Lower leg skin (tissue), 4 donors: ENCODE measurements around the gene FMNL2. TPM values are rescaled to one million over a fixed set of nuclear protein-coding genes. Genes with fewer than 3 reads are reported as not detected.

ENCODE experiments used
- DNase-seq, 2 donors: peaks; one replicate each; pipeline ENCODE4 v3.0.0-alpha.2; 2019; ENCODE audit warnings: low spot score in 2 of 2
- H3K4me3 ChIP-seq: fragments of 200-600 bp; sonication (generic); 2 replicates; pipeline ENCODE4 v1.5.1; 2017; ENCODE audit warnings: mild to moderate bottlenecking, low read depth; ENCODE audit not compliant: poor library complexity, severe bottlenecking
- POLR2A ChIP-seq, 2 donors: fragments of 450-650 bp; IDR thresholded peaks; one replicate each; pipeline ENCODE4 v1.6.1; 2016 to 2017; ENCODE audit warnings: antibody characterized with exemption in 2 of 2, mild to moderate bottlenecking in 1 of 2, moderate library complexity in 1 of 2
- WGBS, 2 donors: methylation state at CpG; one replicate each; pipeline ENCODE4 v1.1.5; 2018; 5-methylcytosine and 5-hydroxymethylcytosine counted together
- intact Hi-C: fragments of 100-400 bp; cut with DNase I; formaldehyde crosslinking; loops from one replicate; pipeline ENCODE4 v1.15.0; 2023; ENCODE audit warnings: low total_unique reads
- total RNA-seq, 4 donors: library from RNA; depleted of rRNA; stranded (reverse); fragments of >200 nt; gene quantifications; one replicate each; pipeline ENCODE4 v1.1.0, GENCODE V29; 2016
- TF ChIP-seq, protein P1 (sequence below), 3 donors: fragments of 450-650 bp; IDR thresholded peaks; one replicate each; pipeline ENCODE4 v1.5.1; 2016; ENCODE audit warnings: antibody characterized with exemption in 3 of 3, mild to moderate bottlenecking in 3 of 3, moderate library complexity in 2 of 3

The FMNL2 gene
- total RNA-seq, 4 donors from 2014 or later: 9.6 to 18.3 (median 12.9) TPM

DNA sequence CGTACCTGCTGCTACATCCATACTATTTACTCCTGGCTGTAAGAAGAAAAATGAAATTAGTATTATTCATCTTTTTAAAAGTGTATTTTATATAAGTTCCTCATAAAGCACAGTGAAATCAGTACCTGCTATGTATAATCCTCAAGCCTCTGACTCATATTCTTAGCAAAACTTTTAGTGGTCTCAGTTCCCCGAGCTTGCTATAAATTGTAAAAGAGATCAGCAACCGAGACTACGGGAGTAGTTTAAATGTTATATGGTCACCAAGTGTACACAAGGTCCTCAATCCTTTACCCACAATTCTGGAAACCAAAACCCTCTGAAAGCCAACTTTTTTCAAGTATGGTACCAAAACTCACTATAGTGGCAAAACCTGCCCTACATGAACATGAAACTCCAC, 358.1 kb downstream of the FMNL2 start:
- intact Hi-C loops: no loop called here
- WGBS, 2 donors: 95 to 97% methylated on average over 4 of the region's 4 CpGs
- TF ChIP-seq, protein P1, sequence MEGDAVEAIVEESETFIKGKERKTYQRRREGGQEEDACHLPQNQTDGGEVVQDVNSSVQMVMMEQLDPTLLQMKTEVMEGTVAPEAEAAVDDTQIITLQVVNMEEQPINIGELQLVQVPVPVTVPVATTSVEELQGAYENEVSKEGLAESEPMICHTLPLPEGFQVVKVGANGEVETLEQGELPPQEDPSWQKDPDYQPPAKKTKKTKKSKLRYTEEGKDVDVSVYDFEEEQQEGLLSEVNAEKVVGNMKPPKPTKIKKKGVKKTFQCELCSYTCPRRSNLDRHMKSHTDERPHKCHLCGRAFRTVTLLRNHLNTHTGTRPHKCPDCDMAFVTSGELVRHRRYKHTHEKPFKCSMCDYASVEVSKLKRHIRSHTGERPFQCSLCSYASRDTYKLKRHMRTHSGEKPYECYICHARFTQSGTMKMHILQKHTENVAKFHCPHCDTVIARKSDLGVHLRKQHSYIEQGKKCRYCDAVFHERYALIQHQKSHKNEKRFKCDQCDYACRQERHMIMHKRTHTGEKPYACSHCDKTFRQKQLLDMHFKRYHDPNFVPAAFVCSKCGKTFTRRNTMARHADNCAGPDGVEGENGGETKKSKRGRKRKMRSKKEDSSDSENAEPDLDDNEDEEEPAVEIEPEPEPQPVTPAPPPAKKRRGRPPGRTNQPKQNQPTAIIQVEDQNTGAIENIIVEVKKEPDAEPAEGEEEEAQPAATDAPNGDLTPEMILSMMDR (IDR thresholded peaks at IDR 0.05): no peak
- TF ChIP-seq POLR2A (IDR thresholded peaks at IDR 0.05): no peak
- H3K4me3 ChIP-seq: no peak overlapping the region
- DNase-seq: no peak

DNA sequence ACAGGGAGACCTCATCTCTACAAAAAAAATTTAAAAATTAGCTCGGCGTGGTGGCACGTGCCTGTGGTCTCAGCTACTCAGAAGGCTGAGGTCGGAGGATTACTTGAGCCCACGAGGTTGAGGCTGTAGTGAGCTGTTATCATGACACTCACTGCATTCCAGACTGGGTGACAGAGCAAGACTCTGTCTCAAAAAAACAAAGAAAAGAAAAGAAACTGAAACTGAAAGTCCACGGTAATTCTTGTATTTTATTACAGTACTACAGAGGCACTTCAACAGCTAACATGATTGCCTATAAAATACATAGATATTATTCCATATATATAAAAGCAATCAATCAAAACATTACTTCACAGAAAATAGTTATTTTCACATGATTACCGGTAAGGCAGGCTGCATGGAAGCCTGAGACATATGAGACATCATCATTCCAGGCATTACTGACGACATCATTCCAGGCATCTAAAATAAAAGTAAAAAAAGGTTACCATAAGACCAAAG, 359.2 kb downstream of the FMNL2 start:
- TF ChIP-seq, protein P1 (IDR thresholded peaks at IDR 0.05): no peak
- no peak for TF ChIP-seq POLR2A (IDR thresholded peaks at IDR 0.05)
- DNase-seq: no peak
- no peak overlapping the region for H3K4me3 ChIP-seq
- 60 to 64% methylated on average over 8 of the region's 8 CpGs for whole genome bisulfite sequencing, 2 donors
- intact Hi-C loops: no loop called here

DNA sequence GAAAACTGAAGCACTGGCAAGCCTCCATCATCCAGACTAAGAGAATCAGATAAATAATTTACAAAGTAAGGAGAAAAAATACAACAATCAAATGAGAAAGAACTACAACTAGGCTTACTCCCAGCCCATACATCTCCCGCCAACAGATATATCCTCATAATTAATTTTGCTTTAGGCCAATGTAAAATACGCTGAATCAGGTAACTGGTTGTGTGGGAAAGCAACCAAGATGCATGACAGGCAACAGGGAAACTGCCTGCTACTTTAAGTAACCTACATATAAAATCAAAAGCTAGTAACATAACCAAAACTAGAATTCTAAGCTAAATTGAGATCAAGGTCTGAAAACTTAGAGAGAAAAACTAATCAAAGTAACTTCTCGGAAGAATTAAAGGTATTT, 360.8 kb downstream of the FMNL2 start:
- intact Hi-C loops: no loop called here
- no peak overlapping the region for H3K4me3 ChIP-seq
- WGBS, 2 donors: 69 to 80% methylated on average over 3 of the region's 3 CpGs
- TF ChIP-seq, protein P1 (IDR thresholded peaks at IDR 0.05): no peak
- no peak for TF ChIP-seq POLR2A (IDR thresholded peaks at IDR 0.05)
- no peak for DNase-seq

DNA sequence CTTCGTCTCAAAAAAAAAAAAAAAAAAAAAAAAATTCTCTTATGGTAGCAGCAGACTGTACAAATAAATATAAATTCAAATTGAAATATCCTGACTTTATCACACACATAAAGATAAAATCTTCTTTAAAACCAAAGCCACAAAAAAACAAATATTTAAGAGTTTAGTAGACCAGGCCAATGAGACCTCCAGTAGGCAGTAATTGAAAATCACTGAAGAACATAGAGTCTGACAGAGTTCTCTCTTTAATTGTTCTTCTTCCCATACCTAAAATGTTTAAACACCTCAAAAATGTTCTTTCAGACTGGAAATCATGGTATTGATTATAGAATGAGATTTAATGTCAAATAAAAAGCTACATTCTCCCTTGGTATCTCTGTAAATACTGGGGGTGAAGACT, 361.5 kb downstream of the FMNL2 start:
- TF ChIP-seq POLR2A (IDR thresholded peaks at IDR 0.05): no peak
- TF ChIP-seq, protein P1 (IDR thresholded peaks at IDR 0.05): no peak
- 84 to 91% methylated on average over 1 of the region's 1 CpG for WGBS, 2 donors
- intact Hi-C loops: no loop called here
- no peak overlapping the region for H3K4me3 ChIP-seq
- no peak for DNase-seq

Other genes starting within 250 kb of the FMNL2 start
- 1 to 10 TPM; 2.4 to 6.3 (median 3.5) TPM for gene CACNB4, start 236.1 kb upstream of the FMNL2 start, total RNA-seq
- 10 to 100 TPM; 13.2 to 29.8 (median 24.4) TPM for gene STAM2, start 159.4 kb upstream of the FMNL2 start, total RNA-seq